Coronary artery (tissue), 2 donors: ENCODE results near the gene RNF157.
A peak's percentile ranks its signal among the peaks of the same experiment; 100 is the strongest.
"Not testable (repeated sequence)": the region's sequence is repeated elsewhere in the genome, so short reads cannot be mapped to it uniquely, and the experiment has no call there.

Experiments
- DNase-seq: peaks from one replicate; pipeline ENCODE4 v3.0.0-alpha.2; 2017; ENCODE audit warnings: low spot score
- H3K27ac ChIP-seq, 2 donors: fragments of 200-600 bp; sonication (generic); one replicate each; pipeline ENCODE4 v1.5.1; 2016 to 2019
- H3K4me3 ChIP-seq: fragments of 200-600 bp; sonication (generic); 2 replicates; pipeline ENCODE4 v1.5.1; 2016; ENCODE audit warnings: mild to moderate bottlenecking, moderate library complexity
- CTCF ChIP-seq: fragments of 200-600 bp; sonication (generic); IDR thresholded peaks from one replicate; pipeline ENCODE4 v1.5.1; 2019; ENCODE audit warnings: antibody characterized with exemption

RNF157 gene

GRCh38 chr17:76255801-76256429 is 15.6 kb upstream of the RNF157 start:
- no peak overlapping the region for H3K4me3 ChIP-seq
- no peak for TF ChIP-seq CTCF
- H3K27ac ChIP-seq = no peak overlapping the region
- no peak for DNase-seq

GRCh38 chr17:76254275-76254674 is 14.0 kb upstream of the RNF157 start:
- Histone ChIP-seq H3K4me3 (no peak overlapping the region), H3K27ac (no peak overlapping the region)
- no peak for TF ChIP-seq CTCF
- no peak for DNase-seq

GRCh38 chr17:76253841-76254240 is 13.5 kb upstream of the RNF157 start:
- H3K27ac ChIP-seq = no peak overlapping the region
- no peak overlapping the region for H3K4me3 ChIP-seq
- no peak for DNase-seq
- no peak for TF ChIP-seq CTCF

DNA sequence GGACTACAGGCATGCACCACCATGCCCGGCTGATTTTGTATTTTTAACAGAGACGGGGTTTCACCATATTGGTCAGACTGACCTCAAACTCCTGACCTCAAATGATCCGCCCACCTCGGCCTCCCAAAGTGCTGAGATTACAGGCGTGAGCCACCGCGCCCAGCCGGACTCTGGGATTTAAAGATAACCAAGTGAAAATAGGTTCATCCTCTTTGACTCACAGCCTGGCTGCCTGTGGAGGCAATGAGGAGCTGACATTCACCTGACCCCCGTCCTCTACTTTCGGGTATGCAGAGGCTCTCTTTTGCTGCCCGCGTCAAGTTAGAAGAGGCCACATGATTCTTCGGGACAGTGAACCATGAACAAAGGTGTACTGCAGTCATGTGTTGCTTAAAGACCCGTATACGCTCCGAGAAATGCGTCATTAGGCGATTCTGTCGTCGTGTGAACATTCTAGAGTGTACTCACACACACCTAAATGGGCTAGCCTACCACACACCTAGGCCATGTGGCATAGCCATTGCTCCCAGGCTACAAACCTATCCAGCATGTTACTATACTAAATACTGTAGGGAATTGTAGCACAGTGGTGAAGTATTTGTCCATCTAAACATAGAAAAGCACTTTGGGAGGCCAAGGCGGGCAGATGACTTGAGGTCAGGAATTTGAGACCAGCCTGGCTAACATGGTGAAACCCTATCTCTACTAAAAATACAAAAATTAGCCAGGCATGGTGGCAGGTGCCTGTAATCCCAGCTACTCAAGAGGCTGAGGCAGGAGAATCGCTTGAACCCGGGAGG is 12.9 kb upstream of the RNF157 start:
- not testable (repeated sequence) for DNase-seq, H3K4me3 ChIP-seq
- peak overlapping the region in 1 of 2 donors; percentile 83 for H3K27ac ChIP-seq

DNA sequence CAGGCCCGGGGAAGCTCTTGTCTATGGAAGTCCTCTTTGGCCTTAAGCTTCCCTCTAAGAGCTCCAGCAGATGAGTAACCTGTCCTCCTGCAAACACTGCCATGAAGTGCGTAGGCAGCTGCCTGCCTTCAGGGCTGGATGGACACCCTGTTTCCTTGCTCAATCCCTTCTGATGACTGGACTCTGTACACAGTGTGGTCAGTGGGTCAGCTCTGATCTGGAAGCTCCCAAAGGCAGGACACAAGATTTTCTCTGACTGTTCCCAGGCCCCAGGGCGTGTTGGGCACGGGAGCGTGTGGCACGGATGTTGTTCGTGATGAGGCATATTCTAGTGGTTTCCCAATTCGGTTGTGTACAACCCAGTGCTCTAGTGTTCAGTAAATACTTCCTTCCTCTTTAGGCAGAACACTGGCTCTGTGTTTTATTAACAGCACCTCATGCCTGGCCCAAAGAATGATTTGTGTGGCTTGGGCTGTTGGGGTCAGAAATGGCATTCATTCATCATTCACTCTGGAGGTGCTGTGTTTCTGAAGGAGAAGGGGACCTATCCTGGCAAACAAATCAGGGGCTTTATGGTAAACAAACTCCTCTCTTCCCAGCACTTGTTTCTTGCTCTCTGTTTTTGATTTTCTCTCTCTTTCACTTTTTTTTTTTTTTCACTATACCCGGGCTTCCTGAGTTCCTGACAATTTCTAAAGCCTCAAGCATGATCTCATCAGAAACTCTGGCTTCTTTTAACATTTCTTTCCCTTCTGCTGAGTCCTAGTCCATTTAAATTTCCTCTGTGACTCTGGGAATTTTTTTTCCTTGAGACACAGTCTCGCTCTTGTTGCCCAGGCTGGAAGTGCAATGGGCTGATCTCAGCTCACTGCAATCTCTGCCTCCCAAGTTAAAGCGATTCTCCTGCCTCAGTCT is 12.0 kb upstream of the RNF157 start:
- H3K27ac ChIP-seq = peak overlapping the region; percentile 42 to 83
- TF ChIP-seq CTCF = no peak
- no peak overlapping the region for H3K4me3 ChIP-seq
- DNase-seq = no peak

GRCh38 chr17:76251478-76252039 is 11.3 kb upstream of the RNF157 start:
- no peak for TF ChIP-seq CTCF
- DNase-seq = no peak
- Histone ChIP-seq H3K4me3 (no peak overlapping the region), H3K27ac (peak overlapping the region; percentile 42 to 80)

GRCh38 chr17:76250141-76250540 is 9.8 kb upstream of the RNF157 start:
- Histone ChIP-seq H3K4me3 (no peak overlapping the region), H3K27ac (no peak overlapping the region)
- no peak for DNase-seq
- TF ChIP-seq CTCF = no peak
